ENCODE data around the gene PI4K2A.
A peak's percentile ranks its signal among the peaks of the same experiment; 100 is the strongest.

DNA sequence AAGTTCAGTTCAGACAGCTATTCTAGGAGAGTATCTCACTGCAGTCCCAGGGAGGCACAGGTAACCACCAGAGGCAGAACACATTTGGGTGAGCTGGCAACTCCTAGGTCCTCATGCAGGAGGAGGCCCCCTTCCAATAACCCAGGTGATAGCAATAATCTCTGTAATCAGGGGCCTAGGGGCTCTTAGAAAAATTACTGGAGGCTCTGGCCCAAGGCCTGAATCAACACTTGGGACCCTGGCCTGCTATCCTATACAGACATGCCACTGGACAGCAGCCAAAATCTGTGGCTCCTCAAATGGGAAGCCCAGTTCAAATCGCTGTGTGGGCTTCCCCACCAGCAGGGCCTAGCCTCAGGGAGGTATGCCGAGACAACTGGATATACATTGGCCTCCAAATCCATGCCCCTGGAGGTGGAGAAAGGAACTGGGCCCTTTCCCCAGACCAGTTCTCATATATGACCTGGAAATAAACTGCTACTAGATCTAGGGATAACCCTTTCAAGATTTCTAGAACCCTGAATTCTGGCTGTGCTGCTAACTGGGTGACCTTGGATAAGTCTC, 45.0 kb downstream of the PI4K2A start:
- TF ChIP-seq, protein P1, sequence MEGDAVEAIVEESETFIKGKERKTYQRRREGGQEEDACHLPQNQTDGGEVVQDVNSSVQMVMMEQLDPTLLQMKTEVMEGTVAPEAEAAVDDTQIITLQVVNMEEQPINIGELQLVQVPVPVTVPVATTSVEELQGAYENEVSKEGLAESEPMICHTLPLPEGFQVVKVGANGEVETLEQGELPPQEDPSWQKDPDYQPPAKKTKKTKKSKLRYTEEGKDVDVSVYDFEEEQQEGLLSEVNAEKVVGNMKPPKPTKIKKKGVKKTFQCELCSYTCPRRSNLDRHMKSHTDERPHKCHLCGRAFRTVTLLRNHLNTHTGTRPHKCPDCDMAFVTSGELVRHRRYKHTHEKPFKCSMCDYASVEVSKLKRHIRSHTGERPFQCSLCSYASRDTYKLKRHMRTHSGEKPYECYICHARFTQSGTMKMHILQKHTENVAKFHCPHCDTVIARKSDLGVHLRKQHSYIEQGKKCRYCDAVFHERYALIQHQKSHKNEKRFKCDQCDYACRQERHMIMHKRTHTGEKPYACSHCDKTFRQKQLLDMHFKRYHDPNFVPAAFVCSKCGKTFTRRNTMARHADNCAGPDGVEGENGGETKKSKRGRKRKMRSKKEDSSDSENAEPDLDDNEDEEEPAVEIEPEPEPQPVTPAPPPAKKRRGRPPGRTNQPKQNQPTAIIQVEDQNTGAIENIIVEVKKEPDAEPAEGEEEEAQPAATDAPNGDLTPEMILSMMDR (IDR thresholded peaks at IDR 0.05; ENCODE audit: extremely low read depth in 1 of 2, insufficient read depth in 1 of 2, low read depth in 1 of 2, low read length in 2 of 2): peak in 1 of 2 donors; percentile 37
- TF ChIP-seq POLR2A (IDR thresholded peaks at IDR 0.05; ENCODE audit: low read depth, low read length) (no peak), POLR2AphosphoS5 (IDR thresholded peaks at IDR 0.05; ENCODE audit: insufficient read depth, low read depth, low read length) (no peak)

All from endothelial cell of umbilical vein (primary cell).